OCI-LY1 (cell line): ENCODE data around the gene TTC13.

Source experiments
- EZH2 ChIP-seq: fragments of 200-600 bp; sonication (generic), shearing (Covaris generic); IDR thresholded peaks from 2 replicates; pipeline ENCODE4 v1.8.0; 2017; ENCODE audit warnings: borderline replicate concordance, mixed run types, mild to moderate bottlenecking, antibody characterized with exemption, low read length, moderate library complexity, mixed read lengths
- TF ChIP-seq, protein P1 (sequence below): fragments of 200-600 bp; sonication (generic), shearing (Covaris generic); IDR thresholded peaks from 2 replicates; pipeline ENCODE4 v1.5.1; 2017; ENCODE audit warnings: mild to moderate bottlenecking, antibody characterized with exemption, low read length, moderate library complexity, mixed read lengths

- TF ChIP-seq, protein P1, sequence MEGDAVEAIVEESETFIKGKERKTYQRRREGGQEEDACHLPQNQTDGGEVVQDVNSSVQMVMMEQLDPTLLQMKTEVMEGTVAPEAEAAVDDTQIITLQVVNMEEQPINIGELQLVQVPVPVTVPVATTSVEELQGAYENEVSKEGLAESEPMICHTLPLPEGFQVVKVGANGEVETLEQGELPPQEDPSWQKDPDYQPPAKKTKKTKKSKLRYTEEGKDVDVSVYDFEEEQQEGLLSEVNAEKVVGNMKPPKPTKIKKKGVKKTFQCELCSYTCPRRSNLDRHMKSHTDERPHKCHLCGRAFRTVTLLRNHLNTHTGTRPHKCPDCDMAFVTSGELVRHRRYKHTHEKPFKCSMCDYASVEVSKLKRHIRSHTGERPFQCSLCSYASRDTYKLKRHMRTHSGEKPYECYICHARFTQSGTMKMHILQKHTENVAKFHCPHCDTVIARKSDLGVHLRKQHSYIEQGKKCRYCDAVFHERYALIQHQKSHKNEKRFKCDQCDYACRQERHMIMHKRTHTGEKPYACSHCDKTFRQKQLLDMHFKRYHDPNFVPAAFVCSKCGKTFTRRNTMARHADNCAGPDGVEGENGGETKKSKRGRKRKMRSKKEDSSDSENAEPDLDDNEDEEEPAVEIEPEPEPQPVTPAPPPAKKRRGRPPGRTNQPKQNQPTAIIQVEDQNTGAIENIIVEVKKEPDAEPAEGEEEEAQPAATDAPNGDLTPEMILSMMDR: no peak
- TF ChIP-seq EZH2: no peak
These were observed 4.0 kb upstream of the TTC13 start for GRCh38 chr1:230982696-230983095.
